IMR-90 (cell line): ENCODE measurements around the gene TIAM2. TPM values are rescaled to one million over a fixed set of nuclear protein-coding genes. Genes with fewer than 3 reads are reported as not detected.

Experiments
- ATAC-seq: fragments of 200-7000 bp; cut with Tn5 transposase; 2 replicates; pipeline ENCODE4 v1.9.1; 2020; ENCODE audit warnings: low read depth, mild to moderate bottlenecking, moderate library complexity
- BruUV-seq: library from RNA; stranded (reverse); fragments of 400-500 nt; replicated peaks from 2 replicates; lab custom pipeline; 2021; lab: Mats Ljungman, UMichigan
- CTCF ChIA-PET: fragments of 300-600 bp; formaldehyde crosslinking; extraction: SDS; loops from one replicate; lab custom pipeline; 2021; ENCODE audit warnings: antibody characterized with exemption; lab: Yijun Ruan, JAX
- POLR2A ChIA-PET: fragments of 300-600 bp; sonication (Branson Sonifier 250); formaldehyde crosslinking; loops from one replicate; lab custom pipeline; 2022; ENCODE audit warnings: antibody characterized with exemption; ENCODE audit not compliant: unreplicated experiment; lab: Charles Lee
- DNase-seq: peaks from one replicate; pipeline ENCODE4 v3.0.0; 2013
- H2AFZ ChIP-seq: replicated peaks from 2 replicates; pipeline ENCODE3; 2013; ENCODE audit warnings: low read length, mild to moderate bottlenecking; ENCODE audit not compliant: poor library complexity
- H2AK5ac ChIP-seq: 2 replicates; pipeline ENCODE4 v1.6.1; 2013; ENCODE audit warnings: low read depth, low read length, inconsistent platforms
- H2AK9ac ChIP-seq: replicated peaks from 2 replicates; pipeline ENCODE3; 2013; ENCODE audit warnings: mild to moderate bottlenecking, low read depth, low read length, moderate library complexity; ENCODE audit not compliant: poor library complexity
- H2BK120ac ChIP-seq: 2 replicates; pipeline ENCODE4 v1.6.1; 2013; ENCODE audit warnings: low read depth, low read length, inconsistent platforms
- H2BK15ac ChIP-seq: 3 replicates; pipeline ENCODE4 v1.6.1; 2013; ENCODE audit warnings: low read depth, low read length, inconsistent platforms
- H2BK20ac ChIP-seq: 2 replicates; pipeline ENCODE4 v1.6.1; 2013; ENCODE audit warnings: low read depth, mild to moderate bottlenecking, inconsistent platforms, low read length, moderate library complexity
- H2BK5ac ChIP-seq: 2 replicates; pipeline ENCODE4 v1.6.1; 2013; ENCODE audit warnings: mild to moderate bottlenecking, low read depth, low read length, inconsistent platforms; ENCODE audit not compliant: poor library complexity, severe bottlenecking
- H3K14ac ChIP-seq: replicated peaks from 2 replicates; pipeline ENCODE4 v1.6.1; 2013; ENCODE audit warnings: low read depth, low read length, inconsistent platforms
- H3K18ac ChIP-seq: 2 replicates; pipeline ENCODE4 v1.6.1; 2013; ENCODE audit warnings: low read depth, low read length, control low read depth
- H3K23ac ChIP-seq: 2 replicates; pipeline ENCODE4 v1.6.1; 2013; ENCODE audit warnings: low read depth, low read length, inconsistent platforms
- H3K27ac ChIP-seq: 2 replicates; pipeline ENCODE4 v1.5.1; 2013; ENCODE audit warnings: mild to moderate bottlenecking, control low read depth, low read length; ENCODE audit not compliant: insufficient read depth
- H3K27me3 ChIP-seq: 2 replicates; pipeline ENCODE4 v1.6.1; 2013; ENCODE audit warnings: low read length; ENCODE audit not compliant: control insufficient read depth, insufficient read depth
- H3K36me3 ChIP-seq: 2 replicates; pipeline ENCODE4 v1.6.1; 2013; ENCODE audit warnings: low read length, mixed read lengths; ENCODE audit not compliant: control insufficient read depth, insufficient read depth
- H3K4ac ChIP-seq: 2 replicates; pipeline ENCODE4 v1.6.1; 2013; ENCODE audit warnings: low read depth, low read length, inconsistent platforms
- H3K4me1 ChIP-seq: 2 replicates; pipeline ENCODE4 v1.6.1; 2013; ENCODE audit warnings: low read length, mixed read lengths; ENCODE audit not compliant: control insufficient read depth, insufficient read depth
- H3K4me2 ChIP-seq: 2 replicates; pipeline ENCODE4 v1.6.1; 2013; ENCODE audit warnings: low read depth, mild to moderate bottlenecking, control low read depth, low read length, moderate library complexity
- H3K4me3 ChIP-seq: 2 replicates; pipeline ENCODE4 v1.5.1; 2013; ENCODE audit warnings: low read depth, mild to moderate bottlenecking, control low read depth, low read length, moderate library complexity; ENCODE audit not compliant: insufficient read depth
- H3K56ac ChIP-seq: 2 replicates; pipeline ENCODE4 v1.6.1; 2013; ENCODE audit warnings: low read length, inconsistent platforms; ENCODE audit not compliant: insufficient read depth; ENCODE audit errors: extremely low read depth
- H3K79me1 ChIP-seq, 2 experiments: 2 replicates each; pipeline ENCODE4 v1.6.1; 2013; ENCODE audit warnings: low read length in 2 of 2, inconsistent platforms in 1 of 2, low read depth in 1 of 2
- H3K9ac ChIP-seq: 2 replicates; pipeline ENCODE4 v1.6.1; 2013; ENCODE audit warnings: low read depth, low read length, control low read depth
- H3K9me1 ChIP-seq: 2 replicates; pipeline ENCODE4 v1.6.1; 2013; ENCODE audit warnings: low read length, inconsistent platforms; ENCODE audit not compliant: insufficient read depth
- H3K9me3 ChIP-seq: 2 replicates; pipeline ENCODE4 v1.6.1; 2013; ENCODE audit warnings: low read length; ENCODE audit not compliant: control insufficient read depth, insufficient read depth
- H4K20me1 ChIP-seq: 2 replicates; pipeline ENCODE4 v1.6.1; 2013; ENCODE audit warnings: low read length, inconsistent platforms; ENCODE audit not compliant: insufficient read depth
- H4K5ac ChIP-seq: 2 replicates; pipeline ENCODE4 v1.6.1; 2013; ENCODE audit warnings: mild to moderate bottlenecking, low read depth, low read length, control low read depth
- H4K8ac ChIP-seq, 2 experiments: 2 replicates each; pipeline ENCODE4 v1.6.1; 2013; ENCODE audit warnings: low read depth in 2 of 2, low read length in 2 of 2, control low read depth in 1 of 2, inconsistent platforms in 1 of 2
- H4K91ac ChIP-seq: 2 replicates; pipeline ENCODE4 v1.6.1; 2013; ENCODE audit warnings: low read depth, low read length, inconsistent platforms; ENCODE audit not compliant: insufficient read depth
- BHLHE40 ChIP-seq: fragments of 150-350 bp; IDR thresholded peaks from 2 replicates; pipeline ENCODE4 v1.6.1; 2016; ENCODE audit warnings: mild to moderate bottlenecking, low read depth, low read length
- CEBPB ChIP-seq: IDR thresholded peaks from 2 replicates; pipeline ENCODE4 v1.6.1; 2012; ENCODE audit warnings: low read depth, low read length, improper control_type of control experiment
- POLR2A ChIP-seq: IDR thresholded peaks from 2 replicates; pipeline ENCODE4 v1.6.1; 2012; ENCODE audit warnings: mild to moderate bottlenecking, low read depth, low read length
- RAD21 ChIP-seq: IDR thresholded peaks from 2 replicates; pipeline ENCODE4 v1.6.1; 2012; ENCODE audit warnings: low read length, improper control_type of control experiment
- SMC3 ChIP-seq: fragments of 150-350 bp; IDR thresholded peaks from 2 replicates; pipeline ENCODE4 v1.6.1; 2016; ENCODE audit warnings: low read depth, mild to moderate bottlenecking, antibody characterized with exemption, low read length, moderate library complexity
- WGBS, 2 experiments: methylation state at CpG; one replicate each; pipeline versions ENCODE4 v1.1.5 to v1.1.7; 2013; ENCODE audit warnings: missing lambda C conversion rate in 2 of 2; ENCODE audit not compliant: insufficient read length in 1 of 2; ENCODE audit errors: extremely low coverage in 2 of 2; 5-methylcytosine and 5-hydroxymethylcytosine counted together
- dilution Hi-C: fragments of 300-500 bp; cut with HindIII; formaldehyde crosslinking; loops from one replicate; pipeline ENCODE4 v1.14.3; 2018; ENCODE audit warnings: low sequenced_read_pairs; ENCODE audit not compliant: unreplicated experiment
- in situ Hi-C: fragments of 300-500 bp; cut with MboI; formaldehyde crosslinking; loops from 3 replicates; pipeline ENCODE4 v1.14.3; 2019; ENCODE audit warnings: low sequenced_read_pairs, inconsistent platforms, mixed read lengths
- intact Hi-C: fragments of 100-400 bp; cut with micrococcal nuclease; formaldehyde crosslinking; loops from 2 replicates; pipeline ENCODE4 v1.10.0; 2022
- polyA plus RNA-seq, 3 experiments: library from polyadenylated mRNA; depleted of rRNA; stranded (reverse); fragments of >200 nt; gene quantifications; 2 replicates each; pipeline ENCODE4 v1.2.3, GENCODE V29; 2012; ENCODE audit warnings: low replicate concordance in 1 of 3
- total RNA-seq: library from RNA; depleted of rRNA; stranded (reverse); fragments of >200 nt; gene quantifications from 2 replicates; pipeline ENCODE4 v1.2.3, GENCODE V29; 2012

The TIAM2 gene
- total and polyA plus RNA-seq, 2 of the 4 experiments (the other 2 are of a cell fraction), result 3.1 to 4.7 TPM

DNA sequence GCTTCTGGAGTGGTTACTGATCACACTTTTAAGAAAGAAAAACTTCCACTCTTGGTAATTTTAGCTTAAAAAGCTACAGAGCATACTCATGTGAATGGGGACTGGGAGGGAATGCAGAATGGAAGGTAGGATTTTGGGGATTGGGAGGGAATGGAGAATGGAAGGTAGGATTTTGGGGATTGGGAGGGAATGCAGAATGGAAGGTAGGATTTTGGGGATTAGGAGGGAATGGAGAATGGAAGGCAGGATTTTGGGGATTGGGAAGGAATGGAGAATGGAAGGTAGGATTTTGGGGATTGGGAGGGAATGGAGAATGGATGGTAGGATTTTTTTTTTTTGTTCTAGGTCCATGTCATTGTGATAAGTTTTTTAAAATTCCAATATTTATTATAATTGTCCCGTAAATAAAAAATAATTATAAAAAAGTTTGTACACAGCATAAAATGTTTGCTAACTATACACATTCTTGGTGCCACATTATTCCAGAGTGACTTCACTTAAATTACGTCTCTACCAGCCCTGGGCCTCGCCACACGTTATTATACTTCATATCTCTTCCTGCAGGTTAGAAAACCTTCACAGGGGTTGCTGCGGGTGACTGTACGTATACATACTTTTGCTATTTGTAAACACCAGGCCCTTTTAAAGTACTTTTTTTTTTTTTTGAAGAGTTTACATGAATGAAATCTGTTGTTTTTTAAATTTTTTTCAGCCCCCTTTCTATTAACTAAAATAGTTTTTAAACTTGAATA is 127.3 kb downstream of the TIAM2 start:
- dilution Hi-C loops, result no loop called here
- no peak overlapping the region for H2BK5ac ChIP-seq
- no peaks in the 10 kb centered on the region for H3K36me3 ChIP-seq
- H3K9ac ChIP-seq, result no peak overlapping the region
- no peak overlapping the region for H3K4me2 ChIP-seq
- H3K9me3 ChIP-seq, result 0 out of 2 replicates have a peak, but pooled peaks cover 2% of the 10 kb centered on the region
- TF ChIP-seq SMC3 (no peak), RAD21 (no peak), POLR2A (no peak), CEBPB (no peak), BHLHE40 (no peak)
- peak overlapping the region; percentile 2; the same call in 1 of the 2 replicates for H2BK20ac ChIP-seq
- H3K4me1 ChIP-seq, result peaks cover 14% of the 10 kb centered on the region
- in situ Hi-C loops, result no loop called here
- H3K56ac ChIP-seq, result no peak overlapping the region
- H3K14ac ChIP-seq, result no peak overlapping the region
- peak overlapping the region; percentile 45; the same call in 1 of the 2 replicates for H2AK5ac ChIP-seq
- intact Hi-C loops, result no loop called here
- BruUV-seq, result no TSS peak
- DNase-seq (no peak), ATAC-seq (no peak)
- no peak overlapping the region for H4K5ac ChIP-seq
- no peak overlapping the region for H3K18ac ChIP-seq
- H4K20me1 ChIP-seq, result no peaks in the 10 kb centered on the region
- H3K27ac ChIP-seq, result no peak overlapping the region
- H3K27me3 ChIP-seq, result no peaks in the 10 kb centered on the region
- no peak overlapping the region for H3K23ac ChIP-seq
- H4K91ac ChIP-seq, result peak overlapping the region; percentile 11
- ChIA-PET POLR2A (no interaction called here), CTCF (no interaction called here)
- peaks cover 0 to 10% of the 10 kb centered on the region in 2 experiments; a peak in 2 of 4 replicates for H3K79me1 ChIP-seq
- H3K4ac ChIP-seq, result no peak overlapping the region
- no peak overlapping the region for H2AK9ac ChIP-seq
- peaks cover 13% of the 10 kb centered on the region for H3K9me1 ChIP-seq
- peak overlapping the region; percentile 22; the same call in 1 of the 2 replicates for H2BK120ac ChIP-seq
- H4K8ac ChIP-seq, result no peak overlapping the region
- H2AFZ ChIP-seq, result no peak overlapping the region
- no CpG with 5 or more reads among the region's 6 CpGs for WGBS, 2 experiments
- H3K4me3 ChIP-seq, result no peak overlapping the region
- no peak overlapping the region for H2BK15ac ChIP-seq
